GM18499 (cell line): ENCODE data around the gene ACBD5.
A peak's percentile ranks its signal among the peaks of the same experiment; 100 is the strongest.

Source experiments
- ATAC-seq: cut with Tn5 transposase; IDR thresholded peaks from one replicate; pipeline ENCODE4 v1.9.1; 2021; ENCODE audit warnings: moderate number of reproducible peaks; ENCODE audit not compliant: insufficient read depth, unreplicated experiment

The ACBD5 gene

GRCh38 chr10:27155066-27155754 is 85.4 kb downstream of the ACBD5 start, which contains the start of gene MASTL:
TSS of gene MASTL (plus strand) at chr10:27155352. CDS start at chr10:27155427, 75 bp downstream.
- ATAC-seq = peak; percentile 59

DNA sequence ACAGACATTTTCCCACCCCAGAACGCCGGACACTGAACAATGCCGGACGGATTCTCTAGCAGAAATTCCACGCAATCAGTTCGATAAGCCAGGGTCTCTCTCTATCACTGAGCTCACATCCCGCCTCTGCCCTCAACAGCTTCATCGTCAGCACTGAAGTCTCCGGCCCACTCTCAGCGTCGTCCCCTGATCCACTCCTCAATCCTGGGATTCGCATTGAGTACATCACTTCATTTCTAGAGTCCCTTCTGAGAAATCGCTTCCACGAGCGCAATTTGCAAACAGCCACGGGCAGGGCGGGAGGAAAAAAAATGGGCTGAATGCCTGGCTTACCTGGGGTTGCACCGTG is 86.8 kb downstream of the ACBD5 start:
- ATAC-seq = no peak

DNA sequence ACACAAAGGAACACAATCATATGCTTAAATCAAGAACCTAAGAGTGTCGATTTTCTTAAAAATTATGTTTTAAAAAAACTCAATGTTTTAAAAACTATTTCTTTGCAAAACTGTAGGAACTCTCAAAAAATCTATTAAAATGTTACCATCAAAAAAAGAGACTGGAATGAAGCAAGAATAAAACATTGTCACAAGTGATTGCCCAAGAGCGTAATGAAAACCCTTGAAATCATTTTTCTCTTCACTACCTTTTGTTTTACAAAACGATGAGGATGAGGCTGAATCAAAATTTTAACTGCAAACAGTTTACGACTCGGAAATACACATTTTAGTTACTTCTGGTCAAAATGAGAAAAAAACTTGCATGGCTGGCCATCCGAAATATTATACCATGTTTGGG is 87.3 kb downstream of the ACBD5 start:
- ATAC-seq = no peak

- no peak for ATAC-seq
These were observed 87.9 kb downstream of the ACBD5 start for GRCh38 chr10:27152687-27153086.

DNA sequence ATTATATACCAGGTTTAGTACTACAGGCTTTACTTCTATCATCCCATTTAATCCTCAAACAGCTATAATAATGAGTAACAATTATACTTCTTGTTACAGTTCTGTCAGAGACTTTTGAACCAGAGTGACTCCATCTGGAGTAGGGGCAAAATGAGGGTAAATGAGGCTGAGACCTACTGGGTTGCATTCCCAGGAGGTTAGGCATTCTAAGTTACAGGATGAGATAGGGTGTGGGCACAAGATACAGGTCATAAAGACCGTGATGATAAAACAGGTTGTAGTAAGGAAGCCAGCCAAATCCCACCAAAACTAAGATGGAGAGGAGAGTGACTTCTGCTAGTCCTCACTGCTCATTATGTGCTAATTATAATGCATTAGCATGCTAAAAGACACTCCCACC is 90.3 kb downstream of the ACBD5 start:
- no peak for ATAC-seq

DNA sequence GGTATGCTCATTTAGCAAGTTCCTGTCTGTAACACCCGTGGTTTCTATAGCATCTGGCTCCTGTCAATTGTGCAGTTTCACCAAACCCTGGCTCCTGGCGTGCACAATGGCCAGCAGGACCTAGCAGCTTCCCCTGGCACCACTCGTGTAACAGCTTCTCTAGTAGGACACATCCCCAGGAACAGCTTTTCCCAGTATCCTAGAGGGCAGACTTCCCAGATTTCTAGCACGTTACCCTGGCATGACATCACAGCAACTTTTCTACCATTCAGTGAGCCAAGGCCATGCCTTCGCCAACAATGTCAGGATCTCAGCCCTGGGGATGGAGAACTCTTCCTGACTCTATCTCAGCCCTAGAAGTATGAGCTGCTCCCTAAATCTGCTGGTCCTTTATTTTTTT is 92.9 kb downstream of the ACBD5 start:
- ATAC-seq = no peak

- ATAC-seq = no peak
These were observed 94.7 kb downstream of the ACBD5 start for GRCh38 chr10:27145937-27146336.
